ENCODE data around the gene SNX24.
"Not testable (repeated sequence)": the region's sequence is repeated elsewhere in the genome, so short reads cannot be mapped to it uniquely, and the experiment has no call there.

The SNX24 gene

DNA sequence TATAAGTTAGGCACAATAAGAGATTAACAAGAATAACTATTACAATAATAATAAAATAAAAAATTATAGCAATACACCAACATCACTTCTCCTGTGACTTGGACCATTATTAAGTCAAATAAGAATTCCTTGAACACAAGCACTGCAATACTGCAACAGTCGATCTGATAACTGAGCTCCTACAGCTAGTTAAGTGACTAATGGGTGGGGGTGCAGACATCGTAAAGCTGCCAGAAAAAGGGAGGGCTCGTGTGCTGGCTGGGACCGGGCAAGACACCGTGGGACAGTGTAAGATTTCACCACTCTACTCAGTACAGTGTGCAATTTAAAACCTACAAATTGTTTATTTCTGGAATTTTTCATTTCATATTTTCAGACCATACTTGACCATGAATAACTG, 78.8 kb downstream of the SNX24 start:
- DNase-seq, result peak; percentile 32

DNA sequence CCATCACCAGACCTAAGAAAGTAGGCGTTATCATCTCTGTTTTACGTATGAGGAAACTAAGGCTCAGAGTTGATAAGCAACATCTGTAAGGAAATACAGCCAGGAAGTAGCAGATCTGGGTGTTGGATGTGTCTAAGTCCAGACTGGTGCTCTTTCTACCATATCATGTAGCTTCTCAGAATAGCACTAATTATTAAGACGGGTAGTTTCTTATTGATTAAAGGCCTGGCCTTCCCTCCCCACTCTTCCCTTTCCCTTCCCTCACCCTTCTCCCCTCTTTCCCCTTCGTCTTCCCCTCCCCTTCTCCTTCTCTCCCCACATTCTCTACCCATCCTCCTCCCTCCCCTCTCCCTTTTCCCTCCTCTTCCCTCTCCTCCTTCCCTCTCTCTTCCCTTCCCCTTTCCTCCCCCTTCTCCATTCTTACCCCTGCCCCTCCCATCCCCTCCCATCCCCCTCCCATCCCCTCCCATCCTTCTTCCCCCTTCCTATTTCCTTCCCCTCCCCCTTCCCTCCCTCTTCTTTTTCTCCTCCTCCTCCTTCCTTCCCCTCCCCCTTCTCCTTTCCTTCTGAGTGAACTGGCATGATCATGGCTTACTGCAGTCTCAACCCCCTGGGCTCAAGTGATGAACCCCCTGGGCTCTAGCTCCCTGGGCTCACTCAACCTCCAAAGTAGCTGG, 79.4 kb downstream of the SNX24 start:
- no peak for DNase-seq

GRCh38 chr5:122929001-122929400, 83.6 kb downstream of the SNX24 start:
- no peak for DNase-seq

- DNase-seq, result no peak
Measured at GRCh38 chr5:122929980-122930379, 84.6 kb downstream of the SNX24 start.

DNA sequence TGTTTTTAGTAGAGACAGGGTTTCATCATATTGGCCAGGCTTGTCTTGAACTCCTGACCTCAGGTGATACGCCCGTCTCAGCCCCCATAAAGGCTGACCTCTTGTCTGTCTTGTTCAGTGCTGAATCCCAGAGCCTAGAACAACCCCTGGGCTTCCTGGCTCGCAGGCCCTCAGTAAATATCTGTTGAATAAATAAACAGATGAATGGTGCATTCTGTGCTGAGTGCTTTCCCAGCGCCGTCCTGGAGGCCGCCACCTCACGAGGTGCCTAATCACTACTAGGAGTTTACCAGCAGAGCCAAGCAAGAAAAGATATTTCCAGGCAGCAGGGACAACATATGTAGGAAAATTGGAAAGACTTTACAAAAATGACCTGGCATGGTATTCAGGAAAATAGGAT, 88.5 kb downstream of the SNX24 start:
- no peak for DNase-seq

DNA sequence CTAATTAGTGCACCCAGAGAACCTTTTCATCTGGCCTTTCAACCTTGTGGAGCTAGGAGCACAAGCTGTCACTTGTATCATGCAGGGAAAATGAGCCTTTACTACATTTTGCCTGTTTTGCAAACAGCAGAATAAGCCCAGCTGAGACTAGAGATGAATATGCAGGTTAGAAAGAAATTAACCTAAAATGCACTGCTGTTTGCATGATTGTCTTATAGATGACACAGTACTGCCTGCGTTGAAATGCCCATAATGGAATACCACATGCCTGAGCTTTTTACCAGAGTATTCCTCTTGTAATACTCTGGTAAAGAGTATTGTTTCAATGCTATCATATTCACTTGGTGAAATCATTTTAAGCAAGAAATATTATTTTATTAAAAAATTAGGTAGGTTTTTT, 90.7 kb downstream of the SNX24 start:
- DNase-seq, result no peak

GRCh38 chr5:122937914-122938313, 92.5 kb downstream of the SNX24 start:
- DNase-seq, result no peak

DNA sequence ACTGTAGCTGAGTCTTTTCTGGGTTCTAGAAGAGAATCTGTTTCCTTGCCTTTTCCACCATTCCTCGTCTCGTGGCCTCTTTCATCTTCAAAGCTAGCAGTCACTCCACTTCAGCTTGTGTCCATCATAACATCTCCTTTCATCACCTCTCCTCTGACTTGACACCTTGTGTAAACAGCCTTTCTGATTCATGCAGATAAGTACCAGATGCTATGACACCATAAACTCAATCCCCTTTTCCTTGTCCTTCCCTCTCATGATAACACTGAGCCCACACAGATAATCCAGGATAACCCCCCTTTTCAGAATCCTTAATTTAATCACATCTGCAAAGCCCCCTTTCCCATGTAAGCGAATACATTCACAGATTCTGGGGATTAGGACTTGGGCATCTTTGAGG, 95.5 kb downstream of the SNX24 start:
- DNase-seq, result no peak

GRCh38 chr5:122941737-122942136, 96.3 kb downstream of the SNX24 start:
- no peak for DNase-seq

DNA sequence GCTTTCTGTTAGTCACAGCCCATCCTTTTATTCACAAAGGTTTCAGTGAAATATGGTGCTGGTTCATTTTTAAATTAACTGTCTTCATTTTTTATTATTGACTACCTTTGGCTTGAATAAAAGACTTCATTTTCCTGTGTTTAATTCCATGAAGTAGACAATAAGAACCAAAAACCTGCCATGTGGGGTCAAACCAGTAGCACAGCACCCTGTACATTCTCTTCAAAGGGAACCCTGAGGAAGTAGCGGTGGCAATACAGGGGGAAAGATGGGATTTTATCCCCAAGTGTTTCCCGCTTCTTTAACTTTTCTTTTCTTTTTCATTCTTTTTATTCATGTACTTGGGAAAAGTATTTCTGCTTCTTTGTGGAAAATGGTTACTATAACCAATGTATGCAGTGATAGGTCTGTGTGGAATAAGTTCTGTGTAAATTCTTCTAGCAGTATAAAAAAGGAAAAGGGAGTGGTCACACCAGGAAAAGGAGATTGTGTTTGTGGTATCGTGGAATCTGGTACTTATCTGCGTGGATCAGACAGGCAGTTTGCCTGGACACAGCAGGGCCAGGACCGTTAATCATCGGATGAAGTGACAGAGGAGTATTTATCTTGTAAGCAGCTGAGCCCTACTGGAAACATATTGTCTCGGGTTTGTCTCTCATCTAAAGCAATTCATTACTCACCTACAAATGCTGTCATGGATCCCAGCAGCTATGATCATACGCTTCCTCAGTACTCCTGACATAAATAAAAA, 96.9 kb downstream of the SNX24 start:
- DNase-seq, result peak; percentile 16

GRCh38 chr5:122943050-122943698, 97.8 kb downstream of the SNX24 start:
- DNase-seq, result no peak

DNA sequence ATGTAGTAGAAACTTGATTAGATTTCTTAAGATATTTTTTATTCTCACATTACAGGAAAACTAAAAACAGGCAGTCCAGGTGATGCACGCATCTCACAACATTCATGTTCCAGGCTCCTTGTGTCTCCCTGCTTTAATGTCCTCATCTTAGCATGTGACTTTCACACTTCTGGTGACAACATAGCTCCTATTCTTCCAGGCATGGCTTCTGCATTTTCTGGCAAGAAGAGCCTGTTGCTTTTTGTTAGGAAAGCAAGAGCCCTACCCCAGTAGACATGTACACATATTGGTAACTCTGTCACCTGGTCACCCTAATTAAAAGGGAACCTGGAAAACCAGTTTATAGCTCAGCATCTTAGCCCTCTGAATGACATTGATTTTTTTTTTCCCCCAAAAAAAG, 98.6 kb downstream of the SNX24 start:
- DNase-seq, result no peak

DNA sequence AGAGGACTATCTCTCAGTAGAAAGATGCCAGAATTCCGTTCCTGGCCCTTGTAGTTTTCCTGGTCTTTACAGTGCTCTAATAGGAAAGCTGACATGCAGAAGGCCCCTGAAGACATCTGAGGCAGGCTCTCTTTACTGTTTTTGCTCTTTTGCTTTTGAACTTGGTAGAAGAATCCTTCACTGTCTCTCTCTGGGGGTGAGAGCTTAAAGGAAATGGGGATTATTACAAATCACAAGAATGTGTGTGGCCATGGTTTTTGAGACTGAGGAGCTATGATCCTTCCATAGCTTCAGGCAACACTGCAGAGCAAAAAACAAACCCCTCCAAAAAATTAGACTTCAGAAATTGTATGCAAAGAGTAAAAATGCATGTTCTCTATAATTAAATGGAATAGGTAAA, 102.0 kb downstream of the SNX24 start:
- no peak for DNase-seq

GRCh38 chr5:122947772-122948171, 102.4 kb downstream of the SNX24 start:
- no peak for DNase-seq

GRCh38 chr5:122948319-122948718, 102.9 kb downstream of the SNX24 start:
- no peak for DNase-seq

GRCh38 chr5:122951658-122952057, 106.2 kb downstream of the SNX24 start:
- DNase-seq, result no peak

GRCh38 chr5:122954719-122955118, 109.3 kb downstream of the SNX24 start:
- no peak for DNase-seq

- DNase-seq, result no peak
Measured at GRCh38 chr5:122957457-122957856, 112.0 kb downstream of the SNX24 start.

GRCh38 chr5:122959740-122960445, 114.5 kb downstream of the SNX24 start:
- DNase-seq, result no peak

GRCh38 chr5:122963305-122963704, 117.9 kb downstream of the SNX24 start:
- no peak for DNase-seq

DNA sequence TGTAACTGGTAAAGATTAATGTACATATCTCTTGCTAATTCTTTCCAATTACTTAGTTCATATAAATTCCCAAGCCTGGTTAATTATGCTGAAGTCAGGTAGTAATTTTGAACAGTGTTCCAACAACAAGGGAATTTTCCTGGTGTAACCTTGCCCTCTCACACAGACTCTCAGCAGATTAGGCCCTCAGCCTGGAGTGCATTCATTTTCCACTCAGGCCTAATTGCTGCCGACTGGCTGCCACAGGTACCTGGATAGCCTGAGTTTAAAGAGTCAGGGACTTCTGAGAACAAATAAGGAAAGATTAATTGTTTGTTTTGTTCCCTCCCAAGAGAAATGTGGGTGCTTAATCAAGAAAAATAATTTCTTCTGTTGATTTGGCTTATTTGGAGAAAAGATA, 119.7 kb downstream of the SNX24 start:
- no peak for DNase-seq

DNA sequence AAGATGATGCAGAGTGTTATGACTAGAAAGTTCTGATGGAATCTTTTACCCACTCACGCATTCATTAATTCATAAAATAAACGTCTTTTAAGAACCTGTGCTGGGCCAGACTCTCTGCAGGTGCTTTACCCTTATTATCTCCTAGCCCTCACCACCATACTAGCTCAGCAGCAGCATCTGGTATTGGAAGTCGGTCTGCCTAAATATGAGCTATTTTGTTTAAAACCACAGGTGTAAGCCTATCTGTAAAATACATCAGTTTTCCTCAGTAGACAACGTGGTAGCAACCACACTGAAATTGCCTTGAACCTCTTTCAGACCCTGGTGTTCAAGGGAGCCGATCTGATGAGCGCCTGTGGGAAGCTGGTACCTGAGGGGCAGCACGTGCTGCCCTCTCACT, 121.7 kb downstream of the SNX24 start:
- no peak for DNase-seq

GRCh38 chr5:122967625-122968024, 122.2 kb downstream of the SNX24 start:
- no peak for DNase-seq

- not testable (repeated sequence) for DNase-seq
Measured at GRCh38 chr5:122968056-122968455, 122.6 kb downstream of the SNX24 start.

All from fibroblast of skin of right quadriceps (primary cell).